Panc1 (cell line): ENCODE data around the gene ITGAL. TPM values are rescaled to one million over a fixed set of nuclear protein-coding genes. Genes with fewer than 3 reads are reported as not detected.
"Not testable (repeated sequence)": the region's sequence is repeated elsewhere in the genome, so short reads cannot be mapped to it uniquely, and the experiment has no call there.

Experiments used
- ATAC-seq: fragments of 200-7000 bp; cut with Tn5 transposase; 2 replicates; pipeline ENCODE4 v1.9.1; 2020; ENCODE audit warnings: mild to moderate bottlenecking, moderate library complexity
- BruUV-seq: library from RNA; stranded (reverse); fragments of 400-500 nt; replicated peaks from 2 replicates; lab custom pipeline; 2021; lab: Mats Ljungman, UMichigan
- CTCF ChIA-PET: fragments of 300-600 bp; sonication (Branson Sonifier 250); formaldehyde crosslinking; loops from one replicate; lab custom pipeline; 2022; ENCODE audit warnings: antibody characterized with exemption; lab: Charles Lee
- POLR2A ChIA-PET: fragments of 300-600 bp; sonication (Branson Sonifier 250); formaldehyde crosslinking; loops from one replicate; lab custom pipeline; 2022; ENCODE audit warnings: antibody characterized with exemption; lab: Charles Lee
- DNase-seq: peaks from one replicate; pipeline ENCODE4 v3.0.0-alpha.2; 2010; ENCODE audit warnings: low read depth, low spot score
- H3K27ac ChIP-seq: 2 replicates; pipeline ENCODE4 v1.5.1; 2011; ENCODE audit warnings: mild to moderate bottlenecking, low read length, inconsistent platforms
- H3K27me3 ChIP-seq: fragments of 200-500 bp; sonication (Bioruptor generic); 2 replicates; pipeline ENCODE4 v1.6.0; 2014; ENCODE audit warnings: low read length, inconsistent platforms; ENCODE audit not compliant: control insufficient read depth, insufficient read depth
- H3K36me3 ChIP-seq: fragments of 200-500 bp; sonication (Bioruptor generic); 2 replicates; pipeline ENCODE4 v1.5.1; 2014; ENCODE audit warnings: inconsistent platforms, mild to moderate bottlenecking, low read length, moderate library complexity; ENCODE audit not compliant: control insufficient read depth, insufficient read depth
- H3K4me1 ChIP-seq: 2 replicates; pipeline ENCODE4 v1.5.1; 2011; ENCODE audit warnings: inconsistent platforms, mild to moderate bottlenecking, low read length, moderate library complexity; ENCODE audit not compliant: control insufficient read depth, insufficient read depth
- H3K4me3 ChIP-seq, 2 experiments: 2 replicates each; pipeline ENCODE4 v1.5.1; 2011 to 2012; ENCODE audit warnings: low read depth in 2 of 2, low read length in 2 of 2, mild to moderate bottlenecking in 2 of 2, inconsistent platforms in 1 of 2, moderate library complexity in 1 of 2
- H3K9me3 ChIP-seq: fragments of 200-500 bp; sonication (Bioruptor generic); 2 replicates; pipeline ENCODE4 v1.5.1; 2014; ENCODE audit warnings: low read depth, mild to moderate bottlenecking, inconsistent platforms, low read length, moderate library complexity; ENCODE audit not compliant: control insufficient read depth, insufficient read depth
- POLR2AphosphoS5 ChIP-seq: IDR thresholded peaks from 2 replicates; pipeline ENCODE4 v1.6.1; 2012; ENCODE audit warnings: mild to moderate bottlenecking, low read depth, low read length, moderate library complexity
- SIN3A ChIP-seq: IDR thresholded peaks from 2 replicates; pipeline ENCODE4 v1.6.1; 2012; ENCODE audit warnings: low read depth, mild to moderate bottlenecking, low read length, moderate library complexity, borderline replicate concordance; ENCODE audit not compliant: insufficient read depth
- TCF7L2 ChIP-seq: IDR thresholded peaks from 2 replicates; pipeline ENCODE4 v1.6.1; 2011; ENCODE audit warnings: mild to moderate bottlenecking, low read depth, low read length, inconsistent platforms
- in situ Hi-C: cut with HindIII; loops from 2 replicates; pipeline ENCODE4 v1.10.0; 2016; ENCODE audit warnings: low sequenced_read_pairs, low pct_unique_long_range_greater_than_20kb
- intact Hi-C: fragments of 100-400 bp; cut with micrococcal nuclease; formaldehyde crosslinking; loops from one replicate; pipeline ENCODE4 v1.10.0; 2022; ENCODE audit not compliant: unreplicated experiment
- total RNA-seq: library from RNA; stranded (reverse); gene quantifications from one replicate; pipeline ENCODE4 v1.2.1, GENCODE V29; 2021; ENCODE audit not compliant: unreplicated experiment
- TF ChIP-seq, protein P1 (sequence below): fragments of 450-650 bp; IDR thresholded peaks from 2 replicates; pipeline ENCODE4 v1.5.1; 2017; ENCODE audit warnings: mild to moderate bottlenecking
- TF ChIP-seq, protein P2 (sequence below), 2 experiments: IDR thresholded peaks; 2 replicates each; pipeline ENCODE4 v1.6.1; 2011 to 2012; ENCODE audit warnings: low read depth in 2 of 2, control low read depth in 1 of 2, low read length in 1 of 2, mild to moderate bottlenecking in 1 of 2, moderate library complexity in 1 of 2; ENCODE audit not compliant: insufficient read depth in 1 of 2

Gene ITGAL
- total RNA-seq, 1 experiment from 2014 or later: 0.54 TPM

DNA sequence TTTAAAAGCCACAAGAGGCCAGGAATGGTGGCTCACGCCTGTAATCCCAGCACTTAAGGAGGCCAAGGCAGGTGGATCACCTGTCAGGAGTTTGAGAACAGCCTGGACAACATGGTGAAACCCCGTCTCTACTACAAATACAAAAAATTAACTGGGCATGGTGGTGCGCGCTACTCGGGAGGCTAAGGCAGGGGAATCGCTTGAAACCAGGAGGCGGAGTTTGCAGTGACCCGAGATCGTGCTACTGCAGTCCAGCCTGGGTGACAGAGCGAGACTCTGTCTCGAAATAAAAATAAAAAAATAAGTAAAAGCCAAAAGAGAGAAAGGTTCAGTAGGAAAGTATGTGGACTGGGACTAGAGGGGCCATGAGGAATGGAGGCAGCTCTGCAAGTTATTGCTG lies 13.1 kb upstream of the ITGAL start:
- BruUV-seq: no TSS peak
- H3K4me1 ChIP-seq: no peaks in the 10 kb centered on the region
- no peak overlapping the region for H3K27ac ChIP-seq
- ChIA-PET POLR2A (no interaction called here), CTCF (interaction anchor here (0.6 kb wide), 1 partner anchor 10 kb away, joined by 6 read pairs; no protein-coding TSS in a partner anchor)
- intact Hi-C loops (no loop called here), in situ Hi-C loops (no loop called here)
- H3K27me3 ChIP-seq: no peaks in the 10 kb centered on the region
- H3K9me3 ChIP-seq: no peaks in the 10 kb centered on the region
- TF ChIP-seq SIN3A (no peak), TCF7L2 (no peak), POLR2AphosphoS5 (no peak)
- TF ChIP-seq, protein P1, sequence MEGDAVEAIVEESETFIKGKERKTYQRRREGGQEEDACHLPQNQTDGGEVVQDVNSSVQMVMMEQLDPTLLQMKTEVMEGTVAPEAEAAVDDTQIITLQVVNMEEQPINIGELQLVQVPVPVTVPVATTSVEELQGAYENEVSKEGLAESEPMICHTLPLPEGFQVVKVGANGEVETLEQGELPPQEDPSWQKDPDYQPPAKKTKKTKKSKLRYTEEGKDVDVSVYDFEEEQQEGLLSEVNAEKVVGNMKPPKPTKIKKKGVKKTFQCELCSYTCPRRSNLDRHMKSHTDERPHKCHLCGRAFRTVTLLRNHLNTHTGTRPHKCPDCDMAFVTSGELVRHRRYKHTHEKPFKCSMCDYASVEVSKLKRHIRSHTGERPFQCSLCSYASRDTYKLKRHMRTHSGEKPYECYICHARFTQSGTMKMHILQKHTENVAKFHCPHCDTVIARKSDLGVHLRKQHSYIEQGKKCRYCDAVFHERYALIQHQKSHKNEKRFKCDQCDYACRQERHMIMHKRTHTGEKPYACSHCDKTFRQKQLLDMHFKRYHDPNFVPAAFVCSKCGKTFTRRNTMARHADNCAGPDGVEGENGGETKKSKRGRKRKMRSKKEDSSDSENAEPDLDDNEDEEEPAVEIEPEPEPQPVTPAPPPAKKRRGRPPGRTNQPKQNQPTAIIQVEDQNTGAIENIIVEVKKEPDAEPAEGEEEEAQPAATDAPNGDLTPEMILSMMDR: no peak
- TF ChIP-seq, protein P2, sequence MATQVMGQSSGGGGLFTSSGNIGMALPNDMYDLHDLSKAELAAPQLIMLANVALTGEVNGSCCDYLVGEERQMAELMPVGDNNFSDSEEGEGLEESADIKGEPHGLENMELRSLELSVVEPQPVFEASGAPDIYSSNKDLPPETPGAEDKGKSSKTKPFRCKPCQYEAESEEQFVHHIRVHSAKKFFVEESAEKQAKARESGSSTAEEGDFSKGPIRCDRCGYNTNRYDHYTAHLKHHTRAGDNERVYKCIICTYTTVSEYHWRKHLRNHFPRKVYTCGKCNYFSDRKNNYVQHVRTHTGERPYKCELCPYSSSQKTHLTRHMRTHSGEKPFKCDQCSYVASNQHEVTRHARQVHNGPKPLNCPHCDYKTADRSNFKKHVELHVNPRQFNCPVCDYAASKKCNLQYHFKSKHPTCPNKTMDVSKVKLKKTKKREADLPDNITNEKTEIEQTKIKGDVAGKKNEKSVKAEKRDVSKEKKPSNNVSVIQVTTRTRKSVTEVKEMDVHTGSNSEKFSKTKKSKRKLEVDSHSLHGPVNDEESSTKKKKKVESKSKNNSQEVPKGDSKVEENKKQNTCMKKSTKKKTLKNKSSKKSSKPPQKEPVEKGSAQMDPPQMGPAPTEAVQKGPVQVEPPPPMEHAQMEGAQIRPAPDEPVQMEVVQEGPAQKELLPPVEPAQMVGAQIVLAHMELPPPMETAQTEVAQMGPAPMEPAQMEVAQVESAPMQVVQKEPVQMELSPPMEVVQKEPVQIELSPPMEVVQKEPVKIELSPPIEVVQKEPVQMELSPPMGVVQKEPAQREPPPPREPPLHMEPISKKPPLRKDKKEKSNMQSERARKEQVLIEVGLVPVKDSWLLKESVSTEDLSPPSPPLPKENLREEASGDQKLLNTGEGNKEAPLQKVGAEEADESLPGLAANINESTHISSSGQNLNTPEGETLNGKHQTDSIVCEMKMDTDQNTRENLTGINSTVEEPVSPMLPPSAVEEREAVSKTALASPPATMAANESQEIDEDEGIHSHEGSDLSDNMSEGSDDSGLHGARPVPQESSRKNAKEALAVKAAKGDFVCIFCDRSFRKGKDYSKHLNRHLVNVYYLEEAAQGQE (IDR thresholded peaks at IDR 0.05; ENCODE audit: insufficient read depth in 1 of 2, low read depth in 2 of 2, low read length in 1 of 2): no peak
- ATAC-seq (no peak), DNase-seq (no peak)
- H3K36me3 ChIP-seq: no peaks in the 10 kb centered on the region
- H3K4me3 ChIP-seq: no peak overlapping the region

- CTCF ChIA-PET: interaction anchor here (0.8 kb wide), 1 partner anchor 8 kb away, joined by 3 read pairs; no protein-coding TSS in a partner anchor
- H3K4me1 ChIP-seq, ATAC-seq, DNase-seq, H3K36me3 ChIP-seq, H3K27ac ChIP-seq, BruUV-seq, intact Hi-C loops, H3K9me3 ChIP-seq, in situ Hi-C loops, H3K4me3 ChIP-seq, H3K27me3 ChIP-seq: not testable (repeated sequence)
- POLR2A ChIA-PET: interaction anchor here (0.6 kb wide), 1 partner anchor 25 kb away, joined by 13 read pairs; no protein-coding TSS in a partner anchor
These were observed 11.1 kb upstream of the ITGAL start for GRCh38 chr16:30461426-30461825.

DNA sequence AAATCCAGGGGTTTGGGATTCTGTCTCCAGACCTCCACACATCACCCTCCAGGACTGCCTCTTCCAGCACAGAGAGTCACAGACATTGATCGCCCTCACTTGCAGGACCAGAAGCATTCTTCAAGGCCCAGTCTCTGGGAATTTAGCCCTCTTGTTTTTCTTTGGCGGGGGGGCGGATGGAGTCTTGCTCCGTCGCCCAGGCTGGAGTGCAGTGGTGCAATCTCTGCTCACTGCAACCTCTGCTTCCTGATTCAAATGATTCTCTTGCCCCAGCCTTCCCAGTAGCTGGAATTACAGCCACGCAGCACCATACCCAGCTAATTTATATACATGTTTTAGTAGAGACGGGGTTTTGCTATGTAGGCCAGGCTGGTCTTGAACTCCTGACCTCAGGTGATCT lies 8.5 kb upstream of the ITGAL start:
- CTCF ChIA-PET: no interaction called here
- intact Hi-C loops: no loop called here
- no peaks in the 10 kb centered on the region for H3K4me1 ChIP-seq
- DNase-seq (no peak), ATAC-seq (no peak)
- no peaks in the 10 kb centered on the region for H3K36me3 ChIP-seq
- TF ChIP-seq, protein P1: no peak
- TF ChIP-seq, protein P2 (IDR thresholded peaks at IDR 0.05; ENCODE audit: insufficient read depth in 1 of 2, low read depth in 2 of 2, low read length in 1 of 2): no peak
- TF ChIP-seq POLR2AphosphoS5: no peak
- TF ChIP-seq TCF7L2: no peak
- no peak for TF ChIP-seq SIN3A
- no peak overlapping the region for H3K4me3 ChIP-seq
- no peak overlapping the region for H3K27ac ChIP-seq
- POLR2A ChIA-PET: no interaction called here
- H3K9me3 ChIP-seq: no peaks in the 10 kb centered on the region
- in situ Hi-C loops: no loop called here
- no peaks in the 10 kb centered on the region for H3K27me3 ChIP-seq
- BruUV-seq: no TSS peak
